GM18499 (cell line): Measurements from ENCODE around the gene NEO1.

Experiments used
- ATAC-seq: cut with Tn5 transposase; IDR thresholded peaks from one replicate; pipeline ENCODE4 v1.9.1; 2021; ENCODE audit warnings: moderate number of reproducible peaks; ENCODE audit not compliant: insufficient read depth, unreplicated experiment

The NEO1 gene

GRCh38 chr15:73051807-73052652 lies at the start of gene NEO1:
TSS of gene NEO1 (plus strand) at chr15:73052463. CDS start at chr15:73052676, 213 bp downstream.
- no peak for ATAC-seq

GRCh38 chr15:73004462-73004861 lies 47.8 kb upstream of the NEO1 start:
- ATAC-seq: no peak

- ATAC-seq: no peak
These were observed 47.2 kb upstream of the NEO1 start for GRCh38 chr15:73005032-73005431.

GRCh38 chr15:73005446-73005845 lies 46.8 kb upstream of the NEO1 start:
- no peak for ATAC-seq

GRCh38 chr15:73006523-73006922 lies 45.7 kb upstream of the NEO1 start:
- no peak for ATAC-seq

GRCh38 chr15:73009066-73010056 lies 42.9 kb upstream of the NEO1 start:
- no peak for ATAC-seq

GRCh38 chr15:73010154-73011152 lies 41.8 kb upstream of the NEO1 start:
- ATAC-seq: no peak

GRCh38 chr15:73014904-73015303 lies 37.4 kb upstream of the NEO1 start:
- ATAC-seq: no peak

GRCh38 chr15:73015493-73015892 lies 36.8 kb upstream of the NEO1 start:
- ATAC-seq: no peak

- ATAC-seq: no peak
These were observed 34.3 kb upstream of the NEO1 start for GRCh38 chr15:73017987-73018386.

GRCh38 chr15:73019154-73019553 lies 33.1 kb upstream of the NEO1 start:
- ATAC-seq: no peak

GRCh38 chr15:73019601-73020146 lies 32.6 kb upstream of the NEO1 start:
- no peak for ATAC-seq

- ATAC-seq: no peak
These were observed 31.1 kb upstream of the NEO1 start for GRCh38 chr15:73021139-73021621.

- ATAC-seq: no peak
These were observed 30.1 kb upstream of the NEO1 start for GRCh38 chr15:73022161-73022560.

- no peak for ATAC-seq
These were observed 29.2 kb upstream of the NEO1 start for GRCh38 chr15:73023071-73023470.

- no peak for ATAC-seq
These were observed 28.1 kb upstream of the NEO1 start for GRCh38 chr15:73024168-73024567.

- ATAC-seq: no peak
These were observed 25.7 kb upstream of the NEO1 start for GRCh38 chr15:73026511-73027054.

GRCh38 chr15:73028031-73028430 lies 24.2 kb upstream of the NEO1 start:
- ATAC-seq: no peak

GRCh38 chr15:73028831-73029451 lies 23.3 kb upstream of the NEO1 start:
- ATAC-seq: no peak
